NCI-H1092 treated with DMSO at 0.1 percent for 48 hours (cell line): ENCODE data around the gene PANK4.

Experiments used
- DNase-seq: peaks from one replicate; lab custom pipeline; 2025; lab: John Stamatoyannopoulos, UW

The PANK4 gene

DNA sequence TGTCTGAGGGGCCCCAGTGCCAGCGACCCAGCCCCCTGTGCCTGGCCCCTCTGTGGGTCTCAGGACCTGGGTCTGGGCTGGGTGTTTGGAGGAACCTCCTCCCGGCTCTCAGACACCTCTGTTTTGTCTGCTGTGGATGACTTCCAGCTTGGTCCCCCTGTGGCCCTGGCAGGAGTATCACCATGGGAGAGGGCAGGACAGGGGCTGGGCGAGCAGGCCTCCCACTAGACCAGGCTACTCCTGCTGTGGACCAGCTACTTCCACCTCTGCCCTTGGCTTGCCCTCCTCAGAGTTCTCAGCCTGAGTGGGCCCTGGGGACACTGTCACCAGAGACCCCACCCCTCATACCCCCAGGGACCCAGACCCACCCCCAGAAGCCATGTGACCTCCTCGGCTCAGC is 28.5 kb downstream of the PANK4 start:
- DNase-seq, result no peak

DNA sequence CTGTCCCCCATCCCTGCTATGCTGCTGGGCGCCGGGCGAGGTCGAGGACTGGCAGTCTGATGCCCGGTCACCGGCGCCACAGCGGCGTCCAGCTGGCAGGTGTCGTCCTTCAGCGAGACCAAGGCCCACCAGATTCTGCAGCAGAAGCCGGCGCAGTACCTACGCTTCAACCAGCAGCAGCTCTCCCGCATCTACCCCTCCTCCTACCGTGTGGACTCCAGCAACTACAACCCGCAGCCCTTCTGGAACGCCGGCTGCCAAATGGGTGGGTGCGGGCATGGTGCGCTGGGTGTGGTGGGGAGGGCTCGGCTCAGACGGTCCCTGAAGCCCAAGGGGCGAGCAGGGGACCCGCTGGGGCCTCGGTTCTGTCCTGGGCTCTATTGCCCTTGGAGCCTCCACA is 29.6 kb downstream of the PANK4 start:
- no peak for DNase-seq

DNA sequence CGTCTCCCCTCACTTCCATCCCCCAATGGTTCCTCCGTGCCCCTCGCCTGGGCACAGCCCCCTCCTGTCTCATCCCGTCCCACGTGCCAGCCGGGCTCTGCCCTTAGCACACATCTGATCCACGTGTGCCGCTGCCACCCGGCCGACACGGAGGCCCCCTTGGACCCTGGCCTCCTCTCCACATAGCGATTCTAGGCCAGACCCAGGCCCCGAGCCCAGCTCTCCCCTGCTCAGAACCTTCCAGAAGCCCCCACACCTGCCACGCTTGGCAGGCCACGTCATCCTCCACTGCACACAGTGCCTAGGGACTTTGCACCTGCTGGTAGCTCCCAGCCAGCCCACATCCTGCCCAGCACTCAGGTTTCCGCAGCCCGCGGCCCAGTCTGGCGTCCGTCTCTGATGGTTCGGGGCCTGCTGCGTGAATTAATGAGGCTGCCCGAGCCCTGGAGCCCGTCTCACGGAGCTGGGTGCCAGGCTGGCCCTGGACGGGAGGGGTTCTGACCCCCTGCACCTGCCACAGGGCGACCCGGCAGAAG is 30.2 kb downstream of the PANK4 start:
- DNase-seq, result no peak

DNA sequence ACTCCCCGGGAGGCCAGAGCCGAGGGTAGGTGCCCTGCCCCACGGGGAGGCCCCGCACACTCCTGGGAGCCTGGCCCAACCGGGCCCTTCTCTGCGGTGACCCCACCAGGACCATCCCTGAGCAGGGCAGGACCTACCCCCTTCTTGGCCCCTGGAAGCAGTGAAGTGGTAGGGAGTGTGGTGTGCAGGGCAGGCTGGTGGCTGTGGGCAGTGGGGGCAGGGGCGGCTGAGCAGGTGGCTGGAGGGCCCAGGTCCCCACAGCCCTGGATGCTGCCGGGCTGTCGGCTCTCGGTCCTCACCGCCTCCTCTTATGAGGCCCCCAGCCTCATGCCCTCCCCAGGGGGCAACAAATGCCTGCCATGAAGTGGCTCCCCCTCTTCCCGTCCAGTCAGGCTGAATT is 30.9 kb downstream of the PANK4 start:
- DNase-seq, result no peak

DNA sequence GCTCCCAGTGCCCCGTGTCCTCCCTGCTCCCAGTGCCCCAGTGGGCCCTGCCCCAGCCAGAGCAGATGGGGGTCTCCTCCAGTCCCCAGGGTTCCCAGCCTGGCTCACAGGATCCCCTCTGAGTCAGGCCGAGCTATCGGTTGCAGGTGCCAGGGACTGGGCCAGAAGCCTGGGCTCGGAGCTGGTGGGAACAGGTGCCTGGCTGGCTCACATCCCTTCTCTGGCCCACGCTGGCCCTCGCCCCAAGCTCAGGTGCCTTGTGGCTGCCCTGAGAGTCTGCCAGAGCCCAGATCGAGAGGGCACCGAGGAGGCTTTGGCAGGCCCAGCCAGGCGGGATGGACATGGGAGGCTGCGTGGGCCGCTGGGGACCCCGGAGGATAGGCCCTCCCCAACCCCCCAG is 31.4 kb downstream of the PANK4 start:
- no peak for DNase-seq

DNA sequence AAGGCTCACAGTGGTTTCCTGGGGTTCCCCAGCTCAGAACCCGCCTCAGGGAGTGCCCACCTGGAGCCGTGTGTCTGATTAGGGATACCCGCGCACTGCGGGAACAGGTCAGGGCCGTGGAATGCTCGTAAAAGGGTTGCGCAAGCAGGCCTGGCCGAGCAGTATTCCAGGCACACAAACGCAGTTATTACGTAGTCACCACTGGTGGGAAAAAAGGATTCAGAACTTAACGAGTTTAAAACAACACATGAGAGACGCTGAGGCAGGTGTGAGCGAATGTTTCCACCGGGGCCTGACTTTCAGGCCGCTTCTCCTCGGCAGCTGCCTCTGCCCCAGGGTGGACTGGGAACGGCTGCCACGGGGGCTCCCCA is 32.1 kb downstream of the PANK4 start:
- DNase-seq, result no peak

DNA sequence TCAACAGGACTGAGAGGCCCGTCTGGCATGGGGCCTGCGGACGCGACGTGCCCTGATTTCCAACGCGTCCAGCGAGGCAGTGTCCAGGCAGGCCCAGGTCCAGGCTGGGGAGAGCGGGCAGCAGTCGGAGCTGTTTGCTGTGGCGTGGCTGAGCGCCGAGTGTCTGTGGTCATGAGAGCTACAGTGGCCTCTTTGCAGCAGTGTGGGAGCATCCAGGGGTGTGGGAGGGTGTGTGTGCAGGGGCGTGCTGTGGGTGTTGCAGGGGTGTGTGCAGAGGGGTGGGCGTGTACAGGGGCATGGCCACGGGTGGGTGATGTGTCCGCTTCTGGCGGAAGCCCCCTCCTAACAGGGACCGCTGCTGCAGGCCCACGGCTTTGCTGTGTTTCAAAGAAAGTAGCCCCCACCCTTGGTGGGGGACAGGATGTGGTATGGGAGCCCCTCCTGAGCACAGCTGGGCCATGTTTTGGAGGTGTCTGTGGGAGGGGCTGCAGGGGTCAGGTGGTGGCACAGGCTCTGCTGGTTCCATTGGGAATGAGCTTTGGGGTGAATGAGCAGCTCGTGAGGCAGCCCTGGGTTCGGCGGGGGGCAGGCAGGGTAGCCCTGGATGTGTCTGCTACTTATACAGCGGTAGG is 32.6 kb downstream of the PANK4 start:
- no peak for DNase-seq

DNA sequence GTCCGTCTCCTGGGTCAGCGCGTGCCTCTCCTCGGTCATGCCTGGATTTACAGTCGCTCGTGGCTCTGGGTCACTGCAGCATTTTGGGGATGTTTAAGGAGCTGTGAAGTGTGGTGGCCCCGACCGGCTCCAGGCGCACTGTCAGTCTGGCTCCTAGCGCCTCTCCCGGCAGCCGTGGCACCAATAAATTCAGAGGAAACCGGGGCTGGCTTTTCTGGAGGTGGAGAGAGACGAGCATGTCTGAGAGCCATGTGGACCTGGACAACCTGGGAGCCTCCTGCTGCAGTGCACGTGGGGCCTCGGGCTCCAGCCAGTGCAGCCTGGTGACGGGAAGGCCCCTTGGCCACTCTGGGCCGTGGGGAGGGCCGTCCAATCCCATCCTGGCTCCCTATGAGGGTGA is 33.2 kb downstream of the PANK4 start:
- DNase-seq, result no peak

DNA sequence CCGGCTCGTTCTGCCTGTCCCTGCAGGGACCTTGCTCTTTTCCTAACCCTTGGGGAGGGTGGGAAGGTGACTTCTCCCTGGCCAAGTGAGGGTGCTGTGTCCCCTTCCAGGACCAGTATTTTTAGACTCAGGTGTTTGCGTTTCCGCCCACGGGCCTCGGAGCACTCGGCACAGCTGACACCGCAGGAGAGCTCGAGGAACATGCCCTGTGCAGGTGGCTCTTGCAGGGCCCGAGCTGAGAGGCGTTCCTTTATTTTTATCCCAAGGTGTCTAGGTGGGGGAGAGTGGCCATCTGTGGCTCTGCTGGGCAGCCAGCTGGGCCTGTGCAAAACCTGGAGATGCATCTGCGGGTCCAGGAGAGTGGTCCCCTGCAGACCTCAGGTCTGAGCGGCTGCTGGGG is 34.3 kb downstream of the PANK4 start:
- no peak for DNase-seq

DNA sequence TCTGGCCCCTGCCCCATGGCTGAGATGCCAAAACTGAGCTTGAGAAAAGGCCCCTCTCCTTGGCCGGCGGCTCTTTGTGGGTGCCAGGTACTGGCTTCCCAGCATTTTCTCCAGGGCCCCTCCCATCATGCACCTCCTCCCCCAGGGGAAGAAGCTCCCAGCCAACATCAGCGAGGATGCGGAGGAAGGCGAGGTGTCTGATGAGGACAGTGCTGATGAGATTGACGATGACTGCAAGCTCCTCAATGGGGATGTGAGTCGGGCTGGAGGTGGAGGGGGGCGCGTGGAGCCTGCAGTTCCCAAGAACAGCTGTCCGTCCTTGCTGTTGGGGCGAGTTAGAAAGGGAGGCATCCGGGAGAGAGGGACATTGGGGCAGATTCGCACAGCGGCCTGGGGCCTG is 36.8 kb downstream of the PANK4 start:
- DNase-seq, result no peak

DNA sequence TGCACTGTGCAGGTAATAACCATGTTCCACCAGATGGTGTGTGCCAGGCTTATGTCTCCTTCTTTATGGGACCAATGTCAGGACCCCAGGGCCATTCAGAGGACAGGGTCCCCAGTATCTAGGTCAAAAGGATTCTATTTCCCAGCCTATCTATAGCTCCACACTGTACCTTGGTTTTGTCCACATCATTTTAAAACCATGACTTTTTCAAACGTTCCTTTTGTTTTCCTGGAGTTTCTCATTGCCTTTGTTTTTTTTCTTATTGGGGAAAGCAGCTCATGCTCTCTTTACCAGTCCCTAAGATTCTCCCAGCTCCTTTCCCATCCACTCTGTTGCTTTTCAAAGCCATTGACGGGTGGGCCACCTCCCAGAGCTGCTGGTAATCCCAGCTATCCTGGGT is 37.7 kb downstream of the PANK4 start:
- no peak for DNase-seq

DNA sequence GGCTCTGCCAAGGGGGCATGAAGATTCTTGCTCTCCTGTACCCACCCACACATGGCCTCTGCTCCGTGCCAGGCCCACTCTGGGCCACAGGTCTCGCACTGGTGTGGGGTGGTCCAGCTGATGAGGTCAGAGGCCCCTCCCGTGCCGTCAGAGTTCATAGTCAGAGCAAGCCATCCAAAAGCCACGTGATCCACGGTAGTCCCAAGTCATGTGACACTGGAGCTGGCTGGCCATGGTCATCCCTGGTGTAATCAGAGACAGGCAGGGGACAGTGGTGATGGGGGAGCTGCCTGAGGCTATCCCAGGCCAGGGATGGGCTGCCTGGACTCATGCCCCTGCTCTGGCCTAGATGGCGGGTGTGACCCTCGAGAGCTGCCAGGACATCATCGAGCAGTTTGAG is 39.8 kb downstream of the PANK4 start:
- DNase-seq, result no peak

DNA sequence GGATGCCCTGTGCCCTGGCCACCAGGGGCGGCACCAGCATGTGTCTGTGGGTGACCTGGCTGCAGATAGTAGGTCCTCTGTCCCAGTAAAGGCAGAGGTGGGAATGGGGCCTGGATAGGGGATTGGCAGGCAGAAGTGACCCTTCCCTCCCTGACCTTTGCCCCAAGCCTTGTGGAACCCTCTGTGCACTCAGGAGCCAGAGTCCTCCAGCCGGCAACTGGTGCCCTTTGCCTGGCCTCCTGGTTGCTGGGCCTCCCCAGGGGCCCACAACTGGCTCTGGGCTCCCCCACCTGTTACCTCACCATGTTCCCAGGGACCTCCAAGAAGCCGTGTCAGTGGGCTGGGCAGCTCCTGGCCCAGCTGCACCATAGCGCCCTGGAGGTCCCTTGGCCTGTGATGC is 40.4 kb downstream of the PANK4 start:
- DNase-seq, result no peak

DNA sequence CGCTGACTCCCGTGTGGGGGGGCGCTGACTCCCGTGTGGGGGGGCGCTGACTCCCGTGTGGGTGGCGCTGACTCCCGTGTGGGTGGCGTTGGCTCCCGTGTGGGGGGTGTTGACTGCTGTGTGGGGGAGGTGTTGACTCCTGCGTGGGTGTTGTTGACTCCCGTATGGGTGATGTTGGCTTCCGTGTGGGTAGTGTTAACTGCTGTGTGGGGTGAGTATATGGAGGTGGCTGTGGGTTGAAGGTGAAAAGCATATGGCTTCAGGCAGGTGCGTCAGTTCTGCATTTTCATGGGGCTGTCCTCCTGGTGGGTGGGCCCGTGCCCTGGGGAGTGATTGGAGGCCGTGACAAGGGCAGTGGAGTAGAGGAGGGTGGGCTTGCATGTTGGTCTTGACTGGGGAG is 42.4 kb downstream of the PANK4 start:
- no peak for DNase-seq

DNA sequence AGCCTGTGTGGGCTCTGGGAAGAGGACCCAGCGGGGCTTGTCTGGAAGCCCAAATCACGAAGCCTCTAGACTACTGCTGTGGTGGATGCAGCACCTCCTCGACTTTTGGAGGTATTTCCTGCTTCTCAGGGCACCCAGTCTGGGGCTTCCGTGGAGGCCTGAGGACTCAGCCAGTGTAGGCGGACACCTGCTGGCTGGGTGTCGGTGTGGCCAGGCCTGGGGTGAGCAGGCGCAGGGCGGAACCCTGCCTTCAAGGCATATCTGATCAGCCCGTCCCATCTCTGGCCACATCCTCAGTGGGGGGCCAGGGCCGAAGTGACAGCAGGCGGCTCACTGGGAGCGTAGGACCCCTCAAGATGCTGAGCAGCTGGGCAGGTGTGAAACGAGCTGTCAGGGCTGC is 43.4 kb downstream of the PANK4 start:
- no peak for DNase-seq

DNA sequence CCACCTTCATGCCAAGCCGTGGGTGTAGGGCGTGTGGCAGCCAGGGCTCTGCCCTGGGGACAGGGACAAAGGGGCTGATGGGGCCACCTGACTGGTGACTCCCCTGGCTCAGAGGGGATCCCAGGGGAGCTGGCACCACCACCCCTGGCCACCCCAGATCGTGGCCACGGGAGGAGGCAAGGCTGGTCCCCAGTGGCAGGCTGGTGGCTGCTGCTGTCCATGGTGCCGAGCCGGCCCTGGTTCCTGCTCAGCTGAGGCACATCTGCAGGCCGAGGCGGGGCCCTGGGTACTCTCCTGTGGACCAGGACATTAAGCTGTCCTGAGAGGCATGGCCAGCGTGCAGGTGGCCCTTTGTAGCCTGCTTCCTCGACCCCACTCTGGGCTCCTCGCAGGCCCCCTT is 43.8 kb downstream of the PANK4 start:
- no peak for DNase-seq

DNA sequence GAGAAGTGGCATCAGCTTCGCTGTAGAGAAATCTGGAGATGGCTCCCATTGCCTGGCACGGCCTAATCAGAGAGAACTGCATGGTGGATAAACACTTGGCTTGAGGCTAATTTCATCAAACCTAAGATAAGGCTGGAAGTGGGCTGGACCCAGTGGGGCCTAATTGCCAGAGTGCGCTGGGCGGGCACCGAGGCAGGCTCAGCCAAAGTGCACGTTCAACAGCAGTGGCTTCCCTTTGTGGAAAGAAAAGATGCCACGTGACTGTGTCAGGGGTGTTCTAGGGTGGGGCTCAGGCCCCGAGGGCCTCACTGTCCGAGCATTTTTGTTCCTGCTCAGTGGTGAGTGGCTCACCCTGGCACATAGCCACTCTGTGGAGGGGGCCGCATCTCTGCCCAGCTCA is 44.5 kb downstream of the PANK4 start:
- DNase-seq, result no peak

DNA sequence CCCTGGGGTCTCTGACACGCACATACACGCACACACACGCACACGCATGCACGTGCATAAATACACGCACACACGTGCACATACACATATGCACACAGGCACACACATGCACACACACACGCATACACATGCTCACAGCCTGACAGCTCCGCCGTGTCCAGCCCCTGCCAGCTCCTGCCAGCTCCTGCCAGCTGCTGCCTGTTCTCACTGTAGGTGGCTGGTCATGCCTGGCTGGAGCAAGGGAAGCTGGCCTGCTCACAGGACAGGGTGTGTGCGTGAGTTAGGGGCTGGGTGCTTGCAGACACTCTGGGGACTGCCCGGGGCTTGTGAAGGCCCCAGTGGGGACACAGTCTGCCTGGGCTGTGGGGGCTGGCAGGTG is 45.4 kb downstream of the PANK4 start:
- peak; percentile 55 for DNase-seq

DNA sequence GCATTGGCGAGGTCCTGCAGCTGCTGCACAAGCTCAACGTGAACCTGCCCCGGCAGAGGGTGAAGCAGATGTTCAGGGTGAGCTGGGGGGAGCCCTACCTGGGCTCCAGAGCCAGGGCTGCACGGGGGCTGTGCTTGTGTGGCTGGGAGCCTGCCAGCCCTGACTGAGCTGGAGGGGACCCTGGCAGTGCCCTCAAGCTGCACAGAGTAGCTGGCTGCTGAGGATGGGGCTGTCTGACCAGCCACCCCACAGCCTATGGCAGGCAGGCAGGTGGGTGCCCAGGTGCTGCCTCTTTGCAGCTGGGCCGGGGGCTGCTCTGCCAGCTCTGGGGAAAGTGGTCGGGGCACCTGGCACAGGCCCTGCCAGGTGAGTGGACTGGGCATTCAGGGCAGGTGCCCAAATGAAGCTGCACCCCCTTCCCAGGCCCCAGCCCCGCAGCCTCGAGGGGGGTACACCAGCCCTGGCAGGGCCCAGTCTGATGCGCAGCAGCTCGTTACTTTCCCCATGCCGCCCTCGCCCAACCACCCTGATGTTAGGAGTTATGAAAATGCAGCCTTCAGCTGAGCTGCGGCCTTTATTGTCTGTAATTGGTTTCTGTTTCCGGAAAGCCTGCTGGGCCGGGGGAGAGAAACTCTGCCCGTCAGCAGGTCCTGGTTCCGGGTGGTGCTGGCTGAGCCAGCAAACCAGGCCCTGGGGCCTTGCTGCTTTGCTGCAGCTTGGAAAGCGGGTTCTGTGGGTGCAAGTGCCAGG is 46.0 kb downstream of the PANK4 start:
- DNase-seq, result peak; percentile 11

DNA sequence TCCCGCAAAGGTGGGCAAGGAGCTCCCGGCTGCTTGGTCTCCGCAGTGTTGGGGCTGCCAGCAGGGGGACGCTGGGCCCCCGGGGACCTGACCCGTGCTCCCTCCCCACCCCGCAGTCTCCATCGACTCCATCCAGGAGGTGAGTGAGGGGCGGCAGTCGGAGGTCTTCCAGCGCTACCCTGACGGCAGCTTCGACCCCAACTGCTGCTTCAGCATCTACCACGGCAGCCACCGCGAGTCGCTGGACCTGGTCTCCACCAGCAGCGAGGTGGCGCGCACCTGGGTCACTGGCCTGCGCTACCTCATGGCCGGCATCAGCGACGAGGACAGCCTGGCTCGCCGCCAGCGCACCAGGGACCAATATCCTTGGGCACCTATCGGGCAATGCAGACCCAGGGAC is 46.8 kb downstream of the PANK4 start:
- no peak for DNase-seq

DNA sequence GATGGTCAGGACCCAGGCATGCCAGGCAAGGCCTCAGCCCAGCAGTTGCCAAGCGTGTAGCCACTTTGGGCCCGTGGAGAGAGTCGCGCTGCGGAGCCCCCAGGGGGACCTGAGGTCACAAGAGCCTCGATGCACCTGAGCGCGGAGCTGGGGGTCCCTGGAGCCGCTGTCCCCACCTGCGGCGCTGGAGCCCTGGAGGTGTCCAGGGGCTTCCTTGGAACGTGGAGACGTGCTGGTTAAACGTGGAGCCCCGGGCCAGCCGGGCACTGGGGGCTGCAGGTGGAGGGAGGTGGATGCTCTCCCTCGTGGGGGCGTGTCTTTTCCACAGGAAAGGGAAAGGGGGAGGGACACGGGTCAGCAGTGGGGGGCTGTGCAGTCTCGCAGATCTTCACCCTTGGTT is 47.2 kb downstream of the PANK4 start:
- DNase-seq, result no peak

DNA sequence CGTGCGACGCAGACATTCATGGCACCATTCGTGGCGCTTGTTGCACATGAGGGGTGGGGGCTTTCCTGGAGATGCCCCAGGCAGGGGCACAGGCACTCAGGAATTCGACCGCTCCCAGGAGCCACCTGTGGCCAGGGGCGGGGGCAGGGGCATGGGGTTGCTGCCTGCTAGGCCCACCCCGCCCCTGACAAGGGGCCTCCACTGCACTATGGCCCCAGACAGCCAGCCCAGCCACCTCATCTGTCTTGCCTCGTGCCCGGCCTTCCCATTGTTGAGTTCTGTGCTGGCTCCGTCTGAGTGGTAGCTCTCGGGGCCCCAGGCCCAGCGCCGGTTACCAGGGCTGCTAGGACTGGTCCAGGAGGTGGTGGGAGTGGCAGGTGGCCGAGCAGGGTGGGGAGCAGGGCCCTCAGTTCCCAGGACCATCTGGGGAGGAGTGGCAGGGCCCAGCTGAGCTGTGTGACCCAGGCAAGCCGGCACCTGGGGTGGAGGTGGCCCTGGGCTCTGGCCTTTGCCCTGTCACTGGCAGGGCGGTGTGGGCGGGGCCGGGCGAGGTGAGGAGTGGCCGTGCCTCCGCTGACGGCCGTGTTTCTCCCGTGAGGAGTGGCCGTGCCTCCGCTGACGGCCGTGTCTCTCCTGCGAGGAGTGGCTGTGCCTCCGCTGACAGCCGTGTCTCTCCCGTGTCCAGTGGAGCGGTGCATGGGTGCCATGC is 48.5 kb downstream of the PANK4 start:
- DNase-seq, result no peak

DNA sequence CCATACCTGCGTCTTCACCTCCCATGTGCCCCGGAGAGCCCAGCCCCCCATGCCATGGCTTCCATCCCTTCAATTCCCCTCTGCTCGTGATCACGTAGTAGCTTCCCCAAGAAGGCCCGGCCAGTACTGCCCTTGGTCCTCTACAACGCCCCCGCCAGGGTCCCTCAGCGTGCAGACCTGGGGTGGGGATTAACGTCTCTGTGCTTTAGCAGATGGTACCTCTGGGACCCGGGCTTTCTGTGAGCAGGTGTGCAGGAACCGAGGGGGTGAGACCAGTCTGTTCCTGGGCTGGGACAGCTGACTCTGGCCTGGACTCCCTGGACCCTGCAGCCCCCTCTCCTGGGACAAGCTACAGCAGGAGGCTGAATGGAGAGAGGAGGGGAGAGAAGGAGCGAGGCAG is 49.1 kb downstream of the PANK4 start:
- no peak for DNase-seq
